SK-N-SH (cell line): ENCODE measurements around the gene TCEA2. TPM values are rescaled to one million over a fixed set of nuclear protein-coding genes. Genes with fewer than 3 reads are reported as not detected.

Experiments used
- CTCF ChIA-PET: fragments of 300-600, 350-600 bp; formaldehyde crosslinking; extraction: SDS; loops from one replicate; lab custom pipeline; 2021; lab: Yijun Ruan, JAX
- POLR2A ChIA-PET: fragments of 350-600 bp; sonication (Branson Sonifier 250); formaldehyde crosslinking; extraction: SDS; loops from one replicate; lab custom pipeline; 2020; ENCODE audit warnings: antibody characterized with exemption, inconsistent platforms; lab: Yijun Ruan, JAX
- DNase-seq: peaks from one replicate; pipeline ENCODE4 v3.0.0; 2012
- H2AFZ ChIP-seq: fragments of 200-600 bp; sonication (generic); 2 replicates; pipeline ENCODE4 v1.8.1; 2016; ENCODE audit warnings: antibody characterized with exemption, mild to moderate bottlenecking, low read depth
- H3F3A ChIP-seq: fragments of 200-600 bp; sonication (generic); replicated peaks from 2 replicates; pipeline ENCODE3; 2016; ENCODE audit warnings: antibody characterized with exemption, mild to moderate bottlenecking; ENCODE audit not compliant: insufficient read depth
- H3K27ac ChIP-seq, 2 experiments: fragments of 200-500 bp in 1 of 2; fragments of 200-600 bp in 1 of 2; sonication (Bioruptor generic) in 1 of 2; sonication (generic), shearing (Covaris generic) in 1 of 2; 2 replicates each; pipeline versions ENCODE4 v1.5.1 to v1.6.1; 2014 to 2016; ENCODE audit warnings: low read depth in 2 of 2, inconsistent platforms in 1 of 2, low read length in 1 of 2, mild to moderate bottlenecking in 1 of 2, mixed read lengths in 1 of 2
- H3K27me3 ChIP-seq: fragments of 200-600 bp; sonication (generic), shearing (Covaris generic); 2 replicates; pipeline ENCODE4 v1.6.1; 2016; ENCODE audit warnings: mixed run types; ENCODE audit not compliant: insufficient read depth
- H3K36me3 ChIP-seq, 2 experiments: fragments of 200-500 bp in 1 of 2; fragments of 200-600 bp in 1 of 2; sonication (Bioruptor generic) in 1 of 2; sonication (generic) in 1 of 2; replicated peaks in 1 of 2; 2 replicates each; pipeline versions ENCODE3 to v1.5.1; 2014 to 2016; ENCODE audit warnings: low read length in 1 of 2, mild to moderate bottlenecking in 1 of 2; ENCODE audit not compliant: insufficient read depth in 2 of 2, control insufficient read depth in 1 of 2
- H3K4me1 ChIP-seq, 2 experiments: fragments of 200-500 bp in 1 of 2; fragments of 200-600 bp in 1 of 2; sonication (Bioruptor generic) in 1 of 2; sonication (generic), shearing (Covaris generic) in 1 of 2; 2 replicates each; pipeline versions ENCODE4 v1.5.1 to v1.6.1; 2014 to 2016; ENCODE audit warnings: low read depth in 1 of 2, low read length in 1 of 2, mixed run types in 1 of 2; ENCODE audit not compliant: insufficient read depth in 2 of 2, control insufficient read depth in 1 of 2
- H3K4me2 ChIP-seq: fragments of 200-600 bp; sonication (generic), shearing (Covaris generic); 2 replicates; pipeline ENCODE4 v1.6.1; 2017; ENCODE audit warnings: mixed run types
- H3K4me3 ChIP-seq, 2 experiments: fragments of 200-500 bp in 1 of 2; fragments of 200-600 bp in 1 of 2; sonication (Bioruptor generic) in 1 of 2; sonication (generic), shearing (Covaris generic) in 1 of 2; 2 replicates each; pipeline versions ENCODE4 v1.5.1 to v1.8.1; 2014 to 2016; ENCODE audit warnings: low read depth in 2 of 2, inconsistent platforms in 1 of 2, low read length in 1 of 2, mild to moderate bottlenecking in 1 of 2, mixed read lengths in 1 of 2, moderate library complexity in 1 of 2
- H3K79me2 ChIP-seq: fragments of 200-600 bp; sonication (generic); 2 replicates; pipeline ENCODE4 v1.8.1; 2017; ENCODE audit warnings: mild to moderate bottlenecking; ENCODE audit not compliant: insufficient read depth
- H3K9ac ChIP-seq: fragments of 200-600 bp; sonication (generic); 2 replicates; pipeline ENCODE4 v1.6.1; 2017; ENCODE audit warnings: mixed run types
- H3K9me2 ChIP-seq: fragments of 200-600 bp; sonication (generic); 2 replicates; pipeline ENCODE4 v1.6.1; 2017; ENCODE audit warnings: mixed run types
- H3K9me3 ChIP-seq: fragments of 200-600 bp; sonication (generic); 2 replicates; pipeline ENCODE4 v1.6.1; 2017; ENCODE audit warnings: mixed run types, mild to moderate bottlenecking, moderate library complexity
- H4K20me1 ChIP-seq: fragments of 200-600 bp; sonication (generic); 2 replicates; pipeline ENCODE4 v1.6.1; 2017; ENCODE audit warnings: mild to moderate bottlenecking, mixed run types; ENCODE audit not compliant: insufficient read depth
- CHD2 ChIP-seq: fragments of 150-350 bp; IDR thresholded peaks from 2 replicates; pipeline ENCODE4 v1.6.1; 2018; ENCODE audit warnings: low read length; ENCODE audit not compliant: partially characterized antibody
- EZH2phosphoT487 ChIP-seq: fragments of 200-600 bp; sonication (generic); IDR thresholded peaks from 2 replicates; pipeline ENCODE4 v1.6.1; 2017; ENCODE audit warnings: low read depth, mixed run types, mild to moderate bottlenecking, antibody characterized with exemption, moderate library complexity, borderline replicate concordance
- GABPA ChIP-seq: IDR thresholded peaks from 2 replicates; pipeline ENCODE4 v1.4.0; 2012; ENCODE audit warnings: low read depth, mild to moderate bottlenecking
- GATA2 ChIP-seq: sonication (generic); formaldehyde crosslinking; IDR thresholded peaks from 2 replicates; pipeline ENCODE4 v1.5.0; 2020; ENCODE audit warnings: mild to moderate bottlenecking, missing genetic modification reagents
- NFIC ChIP-seq: IDR thresholded peaks from 2 replicates; pipeline ENCODE4 v1.4.0; 2012; ENCODE audit warnings: borderline replicate concordance
- NRF1 ChIP-seq: IDR thresholded peaks from 2 replicates; pipeline ENCODE4 v1.6.1; 2012; ENCODE audit warnings: low read depth, mild to moderate bottlenecking, low read length
- RAD21 ChIP-seq: IDR thresholded peaks from 2 replicates; pipeline ENCODE4 v1.6.1; 2012; ENCODE audit warnings: mild to moderate bottlenecking, low read length
- RCOR1 ChIP-seq: fragments of 150-350 bp; IDR thresholded peaks from 2 replicates; pipeline ENCODE4 v1.6.1; 2017; ENCODE audit warnings: antibody characterized with exemption, low read length
- RFX5 ChIP-seq: IDR thresholded peaks from 2 replicates; pipeline ENCODE4 v1.6.1; 2012; ENCODE audit warnings: mild to moderate bottlenecking, improper control_type of control experiment, low read length
- RXRA ChIP-seq: IDR thresholded peaks from 2 replicates; pipeline ENCODE4 v1.4.0; 2012; ENCODE audit warnings: low read depth, mild to moderate bottlenecking, borderline replicate concordance
- TCF12 ChIP-seq: IDR thresholded peaks from 2 replicates; pipeline ENCODE4 v1.4.0; 2012
- TEAD4 ChIP-seq: IDR thresholded peaks from 2 replicates; pipeline ENCODE4 v1.4.0; 2012; ENCODE audit warnings: mild to moderate bottlenecking, borderline replicate concordance; ENCODE audit not compliant: insufficient read depth
- YY1 ChIP-seq: IDR thresholded peaks from 2 replicates; pipeline ENCODE4 v1.4.0; 2012; ENCODE audit warnings: low read depth, mild to moderate bottlenecking
- WGBS: methylation state at CpG from one replicate; pipeline ENCODE4 v1.1.6; 2017; ENCODE audit warnings: low lambda C conversion rate; 5-methylcytosine and 5-hydroxymethylcytosine counted together
- polyA plus RNA-seq, 3 experiments: library from polyadenylated mRNA; depleted of rRNA; stranded (reverse); fragments of >200 nt; gene quantifications; 2 replicates each; pipeline ENCODE4 v1.2.3, GENCODE V29; 2012
- TF ChIP-seq, protein P1 (sequence below): fragments of 150-350 bp; IDR thresholded peaks from 2 replicates; pipeline ENCODE4 v1.6.1; 2016; ENCODE audit warnings: mild to moderate bottlenecking, low read depth, low read length
- TF ChIP-seq, protein P2 (sequence below): IDR thresholded peaks from 2 replicates; pipeline ENCODE4 v1.4.0; 2012; ENCODE audit warnings: low read depth, borderline replicate concordance
- TF ChIP-seq, protein P3 (sequence below): IDR thresholded peaks from 2 replicates; pipeline ENCODE4 v1.4.0; 2012; ENCODE audit warnings: low read depth, borderline replicate concordance
- TF ChIP-seq, protein P4 (sequence below): IDR thresholded peaks from 2 replicates; pipeline ENCODE4 v1.6.1; 2012; ENCODE audit warnings: mild to moderate bottlenecking, low read depth, low read length, moderate library complexity
- TF ChIP-seq, protein P5 (sequence below): IDR thresholded peaks from 2 replicates; pipeline ENCODE4; 2012
- TF ChIP-seq, protein P6 (sequence below): fragments of 150-350 bp; IDR thresholded peaks from 2 replicates; pipeline ENCODE4 v1.6.1; 2017; ENCODE audit warnings: antibody characterized with exemption, low read length, low read depth, borderline replicate concordance

The TCEA2 gene
- polyA plus RNA-seq, 1 of the 3 experiments (the other 2 are of a cell fraction) = 98.9 TPM

DNA sequence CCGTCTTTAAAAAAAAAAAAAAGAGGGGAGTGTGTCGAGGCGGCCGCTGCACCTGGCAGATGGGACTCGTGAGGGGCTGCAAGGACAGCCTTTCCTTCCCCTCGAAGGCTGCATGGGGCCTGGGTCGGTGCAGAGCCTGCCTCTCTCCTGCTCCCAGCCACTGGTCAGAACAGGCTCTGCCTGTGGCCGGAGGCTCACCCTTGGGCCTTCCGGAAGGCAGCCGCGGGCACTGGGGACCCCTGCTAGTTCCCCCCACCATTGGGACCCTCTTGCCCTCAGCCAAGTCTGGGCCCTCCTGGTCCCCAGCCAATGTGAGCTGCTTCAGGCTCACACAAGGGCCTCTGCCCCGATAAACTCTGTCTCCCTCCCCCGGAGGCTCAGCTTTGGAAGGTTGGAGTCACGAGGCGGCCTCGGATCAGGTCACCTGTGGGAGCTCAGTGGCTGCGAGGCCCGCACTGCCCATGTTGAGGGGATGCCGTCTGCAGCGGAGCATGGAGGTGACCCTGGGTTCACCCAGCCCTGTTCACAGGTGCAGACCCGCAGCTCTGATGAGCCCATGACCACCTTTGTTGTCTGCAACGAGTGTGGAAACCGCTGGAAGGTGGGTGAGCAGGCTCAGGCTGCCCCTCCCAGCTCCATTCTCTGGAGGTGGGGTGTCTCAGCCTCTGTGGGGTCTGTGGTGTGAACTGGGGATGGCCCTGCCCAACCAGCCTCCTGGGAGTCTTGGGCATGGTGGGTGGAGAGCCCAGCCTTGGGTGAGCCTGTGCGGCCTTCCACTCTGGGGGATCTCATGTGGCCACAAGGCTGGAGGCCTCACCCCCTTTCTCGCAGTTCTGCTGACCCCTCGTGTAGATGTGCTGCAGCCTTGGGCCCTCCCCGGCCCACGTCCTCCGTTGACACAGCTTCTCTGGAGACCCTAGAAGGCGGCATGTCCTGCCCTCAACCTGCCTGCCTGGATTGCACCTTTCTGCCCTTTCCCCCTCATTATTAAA, 8.6 kb downstream of the TCEA2 start:
- Histone ChIP-seq H3K9me2 (no peaks in the 10 kb centered on the region), H3K9me3 (no peaks in the 10 kb centered on the region), H3K27ac (no peak overlapping the region), H4K20me1 (no peaks in the 10 kb centered on the region), H3K79me2 (no peaks in the 10 kb centered on the region), H3F3A (no peaks in the 10 kb centered on the region), H3K4me2 (no peak overlapping the region), H2AFZ (no peak overlapping the region), H3K4me1 (peaks cover 0 to 4% of the 10 kb centered on the region in 2 experiments; a peak in 1 of 4 replicates), H3K27me3 (no peaks in the 10 kb centered on the region), H3K9ac (no peak overlapping the region), H3K36me3 (peaks cover 0 to 17% of the 10 kb centered on the region in 2 experiments), H3K4me3 (no peak overlapping the region)
- TF ChIP-seq CHD2 (no peak), RFX5 (no peak), NFIC (no peak), RAD21 (no peak), NRF1 (no peak), EZH2phosphoT487 (no peak), RCOR1 (no peak), GATA2 (CRISPR knock-in tag) (no peak), RXRA (no peak), TEAD4 (no peak), GABPA (no peak), TCF12 (no peak), YY1 (no peak)
- TF ChIP-seq, protein P1, sequence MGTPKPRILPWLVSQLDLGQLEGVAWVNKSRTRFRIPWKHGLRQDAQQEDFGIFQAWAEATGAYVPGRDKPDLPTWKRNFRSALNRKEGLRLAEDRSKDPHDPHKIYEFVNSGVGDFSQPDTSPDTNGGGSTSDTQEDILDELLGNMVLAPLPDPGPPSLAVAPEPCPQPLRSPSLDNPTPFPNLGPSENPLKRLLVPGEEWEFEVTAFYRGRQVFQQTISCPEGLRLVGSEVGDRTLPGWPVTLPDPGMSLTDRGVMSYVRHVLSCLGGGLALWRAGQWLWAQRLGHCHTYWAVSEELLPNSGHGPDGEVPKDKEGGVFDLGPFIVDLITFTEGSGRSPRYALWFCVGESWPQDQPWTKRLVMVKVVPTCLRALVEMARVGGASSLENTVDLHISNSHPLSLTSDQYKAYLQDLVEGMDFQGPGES = no peak
- TF ChIP-seq, protein P2, sequence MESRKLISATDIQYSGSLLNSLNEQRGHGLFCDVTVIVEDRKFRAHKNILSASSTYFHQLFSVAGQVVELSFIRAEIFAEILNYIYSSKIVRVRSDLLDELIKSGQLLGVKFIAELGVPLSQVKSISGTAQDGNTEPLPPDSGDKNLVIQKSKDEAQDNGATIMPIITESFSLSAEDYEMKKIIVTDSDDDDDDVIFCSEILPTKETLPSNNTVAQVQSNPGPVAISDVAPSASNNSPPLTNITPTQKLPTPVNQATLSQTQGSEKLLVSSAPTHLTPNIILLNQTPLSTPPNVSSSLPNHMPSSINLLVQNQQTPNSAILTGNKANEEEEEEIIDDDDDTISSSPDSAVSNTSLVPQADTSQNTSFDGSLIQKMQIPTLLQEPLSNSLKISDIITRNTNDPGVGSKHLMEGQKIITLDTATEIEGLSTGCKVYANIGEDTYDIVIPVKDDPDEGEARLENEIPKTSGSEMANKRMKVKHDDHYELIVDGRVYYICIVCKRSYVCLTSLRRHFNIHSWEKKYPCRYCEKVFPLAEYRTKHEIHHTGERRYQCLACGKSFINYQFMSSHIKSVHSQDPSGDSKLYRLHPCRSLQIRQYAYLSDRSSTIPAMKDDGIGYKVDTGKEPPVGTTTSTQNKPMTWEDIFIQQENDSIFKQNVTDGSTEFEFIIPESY = no peak
- TF ChIP-seq, protein P3, sequence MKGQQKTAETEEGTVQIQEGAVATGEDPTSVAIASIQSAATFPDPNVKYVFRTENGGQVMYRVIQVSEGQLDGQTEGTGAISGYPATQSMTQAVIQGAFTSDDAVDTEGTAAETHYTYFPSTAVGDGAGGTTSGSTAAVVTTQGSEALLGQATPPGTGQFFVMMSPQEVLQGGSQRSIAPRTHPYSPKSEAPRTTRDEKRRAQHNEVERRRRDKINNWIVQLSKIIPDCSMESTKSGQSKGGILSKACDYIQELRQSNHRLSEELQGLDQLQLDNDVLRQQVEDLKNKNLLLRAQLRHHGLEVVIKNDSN = no peak
- TF ChIP-seq, protein P4, sequence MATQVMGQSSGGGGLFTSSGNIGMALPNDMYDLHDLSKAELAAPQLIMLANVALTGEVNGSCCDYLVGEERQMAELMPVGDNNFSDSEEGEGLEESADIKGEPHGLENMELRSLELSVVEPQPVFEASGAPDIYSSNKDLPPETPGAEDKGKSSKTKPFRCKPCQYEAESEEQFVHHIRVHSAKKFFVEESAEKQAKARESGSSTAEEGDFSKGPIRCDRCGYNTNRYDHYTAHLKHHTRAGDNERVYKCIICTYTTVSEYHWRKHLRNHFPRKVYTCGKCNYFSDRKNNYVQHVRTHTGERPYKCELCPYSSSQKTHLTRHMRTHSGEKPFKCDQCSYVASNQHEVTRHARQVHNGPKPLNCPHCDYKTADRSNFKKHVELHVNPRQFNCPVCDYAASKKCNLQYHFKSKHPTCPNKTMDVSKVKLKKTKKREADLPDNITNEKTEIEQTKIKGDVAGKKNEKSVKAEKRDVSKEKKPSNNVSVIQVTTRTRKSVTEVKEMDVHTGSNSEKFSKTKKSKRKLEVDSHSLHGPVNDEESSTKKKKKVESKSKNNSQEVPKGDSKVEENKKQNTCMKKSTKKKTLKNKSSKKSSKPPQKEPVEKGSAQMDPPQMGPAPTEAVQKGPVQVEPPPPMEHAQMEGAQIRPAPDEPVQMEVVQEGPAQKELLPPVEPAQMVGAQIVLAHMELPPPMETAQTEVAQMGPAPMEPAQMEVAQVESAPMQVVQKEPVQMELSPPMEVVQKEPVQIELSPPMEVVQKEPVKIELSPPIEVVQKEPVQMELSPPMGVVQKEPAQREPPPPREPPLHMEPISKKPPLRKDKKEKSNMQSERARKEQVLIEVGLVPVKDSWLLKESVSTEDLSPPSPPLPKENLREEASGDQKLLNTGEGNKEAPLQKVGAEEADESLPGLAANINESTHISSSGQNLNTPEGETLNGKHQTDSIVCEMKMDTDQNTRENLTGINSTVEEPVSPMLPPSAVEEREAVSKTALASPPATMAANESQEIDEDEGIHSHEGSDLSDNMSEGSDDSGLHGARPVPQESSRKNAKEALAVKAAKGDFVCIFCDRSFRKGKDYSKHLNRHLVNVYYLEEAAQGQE = no peak
- TF ChIP-seq, protein P5, sequence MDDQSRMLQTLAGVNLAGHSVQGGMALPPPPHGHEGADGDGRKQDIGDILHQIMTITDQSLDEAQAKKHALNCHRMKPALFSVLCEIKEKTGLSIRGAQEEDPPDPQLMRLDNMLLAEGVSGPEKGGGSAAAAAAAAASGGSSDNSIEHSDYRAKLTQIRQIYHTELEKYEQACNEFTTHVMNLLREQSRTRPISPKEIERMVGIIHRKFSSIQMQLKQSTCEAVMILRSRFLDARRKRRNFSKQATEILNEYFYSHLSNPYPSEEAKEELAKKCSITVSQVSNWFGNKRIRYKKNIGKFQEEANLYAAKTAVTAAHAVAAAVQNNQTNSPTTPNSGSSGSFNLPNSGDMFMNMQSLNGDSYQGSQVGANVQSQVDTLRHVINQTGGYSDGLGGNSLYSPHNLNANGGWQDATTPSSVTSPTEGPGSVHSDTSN = no peak
- TF ChIP-seq, protein P6, sequence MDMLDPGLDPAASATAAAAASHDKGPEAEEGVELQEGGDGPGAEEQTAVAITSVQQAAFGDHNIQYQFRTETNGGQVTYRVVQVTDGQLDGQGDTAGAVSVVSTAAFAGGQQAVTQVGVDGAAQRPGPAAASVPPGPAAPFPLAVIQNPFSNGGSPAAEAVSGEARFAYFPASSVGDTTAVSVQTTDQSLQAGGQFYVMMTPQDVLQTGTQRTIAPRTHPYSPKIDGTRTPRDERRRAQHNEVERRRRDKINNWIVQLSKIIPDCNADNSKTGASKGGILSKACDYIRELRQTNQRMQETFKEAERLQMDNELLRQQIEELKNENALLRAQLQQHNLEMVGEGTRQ = no peak
- no peak for DNase-seq
- POLR2A ChIA-PET = no interaction called here
- 92% methylated on average over 15 of the region's 30 CpGs for WGBS
- CTCF ChIA-PET = interaction anchor here (0.8 to 2.9 kb wide), 4 partner anchors 8 to 49 kb away, joined by 4 to 13 read pairs (median 7); partner anchors contain the start of genes OPRL1, RGS19 and TCEA2
